Posterior vena cava (tissue), 2 donors: Measurements from ENCODE around the gene NR5A2. TPM values are rescaled to one million over a fixed set of nuclear protein-coding genes. Genes with fewer than 3 reads are reported as not detected.

Experiments used
- DNase-seq: peaks from one replicate; pipeline ENCODE4 v3.0.0-alpha.2; 2020; ENCODE audit warnings: low spot score
- intact Hi-C, 2 donors: fragments of 100-400 bp; cut with DNase I; formaldehyde crosslinking; loops; one replicate each; pipeline versions ENCODE4 v1.14.1 to v1.14.2; 2022 to 2023
- total RNA-seq, 2 donors: library from RNA; stranded (reverse); fragmentation: NEBNext Ultra II Directional; extraction: Animal tissue kit (Norgen Biotek cat#: 25700); gene quantifications; one replicate each; pipeline ENCODE4 v1.2.1, GENCODE V29; 2021
- donor health status: DM: yes; HTN: yes; CAD: no.
- donor health status: DM: yes; HTN: yes; CAD: no.

Gene NR5A2
- total RNA-seq, 2 donors from 2014 or later, result 0.95 to 3.1 TPM

- DNase-seq, result no peak
Observed at GRCh38 chr1:200035397-200035955, 8.0 kb downstream of the NR5A2 start.

DNA sequence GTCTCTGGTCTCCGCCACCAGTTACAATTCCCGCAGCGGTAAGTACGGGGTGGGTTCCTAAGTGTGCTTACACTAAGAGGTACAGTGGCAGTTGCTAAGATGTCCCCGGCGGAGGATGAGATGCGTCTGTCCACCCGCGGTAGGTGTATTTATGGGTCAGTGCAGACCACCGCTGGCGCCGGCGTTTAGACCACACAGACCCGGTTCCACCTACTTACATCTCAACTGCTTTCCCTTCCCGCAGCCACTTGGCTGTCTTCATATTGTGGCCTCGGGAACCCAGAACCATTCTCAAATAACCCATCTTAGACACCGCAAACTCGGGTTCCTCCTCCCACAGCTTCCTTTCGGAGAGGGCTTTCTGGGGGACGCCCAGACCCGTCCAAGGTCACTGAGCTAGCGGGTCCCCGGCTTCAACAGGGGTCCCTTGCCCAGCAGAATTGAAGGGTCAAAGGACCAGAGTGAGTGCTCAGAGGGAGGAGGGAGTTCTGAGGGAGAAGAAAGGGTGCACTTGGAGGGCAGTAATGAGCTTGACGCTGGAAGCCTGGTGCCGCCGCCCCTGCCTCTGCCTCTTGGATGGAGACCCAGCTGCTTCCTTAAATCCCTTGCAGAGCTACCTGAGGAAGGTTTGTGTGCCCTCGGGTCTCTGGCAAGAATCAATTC, 8.6 kb downstream of the NR5A2 start:
- DNase-seq, result no peak
- intact Hi-C loops, result no loop called here

More at GRCh38 chr1:200035397-200035955, 8.0 kb downstream of the NR5A2 start:
- intact Hi-C loops, result no loop called here

- no peak for DNase-seq
- intact Hi-C loops, result no loop called here
Observed at GRCh38 chr1:200036619-200037270, 9.2 kb downstream of the NR5A2 start.

DNA sequence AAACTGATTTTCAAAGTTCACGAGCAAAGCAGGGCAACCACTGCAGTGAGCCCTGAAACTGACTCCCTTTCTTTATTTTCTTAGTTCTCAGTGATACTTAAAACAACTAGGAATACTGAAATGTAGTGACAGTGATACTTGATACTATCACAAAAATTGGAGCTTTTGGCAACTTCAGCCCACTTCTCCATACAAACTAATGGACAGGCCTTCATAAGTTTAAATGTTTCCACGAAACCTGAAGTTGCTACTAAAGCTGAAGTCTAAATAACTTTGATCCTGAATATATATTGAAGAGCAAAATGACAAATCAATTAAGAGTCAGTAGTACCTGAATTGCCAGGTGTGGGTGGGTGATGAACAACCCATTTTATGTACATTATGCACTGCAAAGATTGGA, 10.0 kb downstream of the NR5A2 start:
- no peak for DNase-seq
- intact Hi-C loops, result no loop called here

- intact Hi-C loops, result no loop called here
- no peak for DNase-seq
Observed at GRCh38 chr1:200037904-200038303, 10.4 kb downstream of the NR5A2 start.

DNA sequence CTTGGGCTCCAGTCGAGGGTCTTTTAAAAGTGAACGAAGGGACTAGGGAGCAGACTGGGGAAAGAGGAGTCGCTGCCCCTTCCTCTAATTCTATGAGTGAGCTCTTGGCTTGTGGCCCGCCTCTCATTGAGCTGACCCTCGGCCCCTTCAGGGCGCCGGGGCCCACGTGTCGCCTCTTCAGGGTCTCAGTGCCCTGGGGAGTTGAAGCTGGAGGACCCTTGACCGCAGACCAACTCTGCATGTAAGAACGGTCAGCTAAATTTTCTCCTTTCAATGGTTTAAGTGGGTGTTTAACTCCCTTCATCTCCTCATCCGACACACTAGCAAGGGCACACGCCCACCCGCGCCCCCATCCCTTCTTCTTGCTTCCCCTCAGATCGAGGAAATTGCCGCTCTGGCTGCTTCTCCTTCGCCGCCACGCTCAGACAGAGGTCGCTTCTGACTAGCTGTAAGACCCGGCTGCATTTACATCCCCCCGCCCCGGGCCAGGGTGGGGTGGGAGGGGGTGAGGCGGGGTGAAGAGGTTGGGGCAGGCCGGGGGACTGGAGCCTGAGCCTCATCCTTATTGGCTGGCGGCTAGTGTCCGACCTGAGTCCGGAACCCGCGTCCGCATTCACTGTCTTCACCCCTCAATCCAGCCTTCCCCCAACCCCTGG, 10.9 kb downstream of the NR5A2 start:
- intact Hi-C loops, result no loop called here
- no peak for DNase-seq

- peak; percentile 84 for DNase-seq
Observed at GRCh38 chr1:200038981-200039848, 11.7 kb downstream of the NR5A2 start.

DNA sequence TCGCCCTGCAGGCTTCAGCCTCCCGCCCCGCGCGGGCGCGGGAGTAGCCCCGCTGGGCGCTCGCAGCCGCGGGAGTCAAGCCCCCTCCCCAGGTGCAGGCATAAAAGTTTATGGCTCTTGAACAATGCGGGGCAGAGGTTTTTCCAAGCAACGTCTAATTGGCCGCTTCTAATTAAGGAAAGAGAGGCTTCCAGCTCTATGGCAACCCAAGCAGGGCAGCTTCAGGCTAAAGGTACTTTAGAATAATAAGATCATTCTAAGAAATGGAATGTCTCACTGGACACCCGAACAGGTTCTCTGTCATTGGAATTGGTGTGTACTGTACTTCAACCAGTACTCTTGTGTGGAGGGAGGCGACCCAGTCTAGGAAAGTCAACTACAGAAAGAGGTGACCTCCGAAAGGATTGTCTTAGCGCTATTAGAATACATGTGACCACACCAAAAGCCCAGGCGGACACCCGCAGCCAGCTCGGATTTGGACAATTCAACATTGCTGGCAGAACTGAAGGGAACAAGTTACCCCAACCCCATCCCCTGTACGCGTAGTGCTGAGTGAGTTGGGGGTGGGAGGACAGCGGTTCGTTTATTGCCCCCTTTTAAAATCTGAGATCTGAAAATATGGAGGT, 12.5 kb downstream of the NR5A2 start:
- intact Hi-C loops, result no loop called here
- no peak for DNase-seq

More at GRCh38 chr1:200038981-200039848, 11.7 kb downstream of the NR5A2 start:
- intact Hi-C loops, result no loop called here

- intact Hi-C loops, result no loop called here
Observed at GRCh38 chr1:200040481-200041138, 13.1 kb downstream of the NR5A2 start.

DNA sequence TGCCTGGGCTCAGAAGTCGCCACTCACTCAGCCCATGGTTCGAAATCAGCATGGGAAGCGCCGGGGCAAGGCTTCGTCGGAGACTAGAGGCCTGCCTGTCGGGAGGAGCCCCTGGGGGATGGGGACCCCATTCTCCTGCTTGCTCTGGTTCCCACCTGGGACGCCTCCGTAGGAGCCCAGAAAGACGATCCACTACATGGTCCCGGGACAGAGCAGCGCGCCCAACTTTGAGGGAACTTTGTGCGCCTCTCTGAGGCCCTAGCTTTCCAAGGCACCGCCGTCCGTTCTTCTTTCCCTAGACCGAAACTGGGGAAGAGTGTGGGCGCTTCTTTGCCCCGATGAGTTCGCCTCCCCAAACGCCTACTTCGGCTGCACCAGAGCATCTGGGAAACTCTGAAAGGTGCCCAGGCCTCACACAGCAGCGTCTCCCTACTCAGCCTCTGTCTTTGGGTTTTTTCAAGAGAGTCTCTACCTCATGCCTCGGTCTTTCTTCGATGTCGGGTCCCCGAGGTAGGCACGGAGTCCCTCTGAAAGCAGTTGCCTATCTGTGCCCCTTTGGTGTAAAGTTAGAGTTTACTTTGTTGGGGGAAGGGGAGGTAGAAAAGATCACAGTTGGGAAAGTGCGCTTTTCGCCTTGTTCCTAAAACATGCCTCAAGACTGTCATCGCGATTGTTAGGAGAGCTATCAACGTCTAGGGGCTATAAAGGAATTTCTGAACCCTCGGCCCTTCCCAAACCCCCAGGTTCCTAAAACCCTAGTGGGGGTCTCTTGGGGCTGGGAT, 14.0 kb downstream of the NR5A2 start:
- intact Hi-C loops, result no loop called here
- DNase-seq, result no peak

More at GRCh38 chr1:200040481-200041138, 13.1 kb downstream of the NR5A2 start:
- DNase-seq, result no peak

DNA sequence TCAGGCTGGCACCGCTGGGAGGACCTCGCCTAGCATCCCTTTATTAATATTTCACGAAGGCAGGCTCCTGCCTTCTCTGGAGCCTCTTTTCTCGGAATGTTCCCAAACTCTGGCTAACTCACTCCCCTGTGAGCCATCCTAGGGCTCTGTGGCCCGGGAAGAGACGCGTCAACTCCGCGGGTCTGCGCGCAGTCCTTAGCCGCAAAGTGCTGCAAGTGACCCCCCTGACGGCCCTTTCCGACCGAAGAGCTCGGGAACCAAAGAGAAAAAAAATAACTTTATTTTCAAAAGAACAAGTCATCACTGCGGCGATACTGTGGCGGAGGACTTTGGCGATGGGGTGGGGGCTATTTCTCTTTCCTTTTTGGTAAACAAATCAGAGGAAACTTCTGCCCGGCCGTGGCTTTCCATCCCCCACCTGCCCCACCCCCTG, 14.6 kb downstream of the NR5A2 start:
- DNase-seq, result no peak
- intact Hi-C loops, result no loop called here

- DNase-seq, result no peak
- intact Hi-C loops, result no loop called here
Observed at GRCh38 chr1:200042552-200043335, 15.2 kb downstream of the NR5A2 start.

- DNase-seq, result no peak
- intact Hi-C loops, result no loop called here
Observed at GRCh38 chr1:200043336-200043668, 15.8 kb downstream of the NR5A2 start.

DNA sequence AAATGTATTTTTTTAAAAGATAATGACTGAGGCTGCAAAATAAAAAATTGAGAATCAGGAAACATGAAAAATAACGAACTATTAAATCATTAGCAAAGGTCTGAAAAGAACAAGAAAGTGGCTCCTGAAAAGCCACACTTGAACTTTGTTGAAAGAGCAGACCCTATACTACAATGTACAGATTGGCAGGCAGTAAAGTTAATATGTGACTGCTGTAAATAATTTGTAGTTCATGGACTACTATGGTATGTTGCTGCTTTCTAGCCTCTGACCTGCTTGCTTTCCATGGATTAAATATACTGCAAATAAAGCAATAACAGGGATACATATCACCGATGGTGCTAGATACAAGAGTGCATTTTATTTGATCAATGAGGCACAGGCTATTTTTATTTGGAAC, 18.6 kb downstream of the NR5A2 start:
- intact Hi-C loops, result no loop called here
- no peak for DNase-seq

DNA sequence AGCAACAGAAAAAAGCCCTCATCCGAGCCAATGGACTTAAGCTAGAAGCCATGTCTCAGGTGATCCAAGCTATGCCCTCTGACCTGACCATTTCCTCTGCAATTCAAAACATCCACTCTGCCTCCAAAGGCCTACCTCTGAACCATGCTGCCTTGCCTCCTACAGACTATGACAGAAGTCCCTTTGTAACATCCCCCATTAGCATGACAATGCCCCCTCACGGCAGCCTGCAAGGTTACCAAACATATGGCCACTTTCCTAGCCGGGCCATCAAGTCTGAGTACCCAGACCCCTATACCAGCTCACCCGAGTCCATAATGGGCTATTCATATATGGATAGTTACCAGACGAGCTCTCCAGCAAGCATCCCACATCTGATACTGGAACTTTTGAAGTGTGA, 20.7 kb downstream of the NR5A2 start:
- intact Hi-C loops, result no loop called here
- no peak for DNase-seq

DNA sequence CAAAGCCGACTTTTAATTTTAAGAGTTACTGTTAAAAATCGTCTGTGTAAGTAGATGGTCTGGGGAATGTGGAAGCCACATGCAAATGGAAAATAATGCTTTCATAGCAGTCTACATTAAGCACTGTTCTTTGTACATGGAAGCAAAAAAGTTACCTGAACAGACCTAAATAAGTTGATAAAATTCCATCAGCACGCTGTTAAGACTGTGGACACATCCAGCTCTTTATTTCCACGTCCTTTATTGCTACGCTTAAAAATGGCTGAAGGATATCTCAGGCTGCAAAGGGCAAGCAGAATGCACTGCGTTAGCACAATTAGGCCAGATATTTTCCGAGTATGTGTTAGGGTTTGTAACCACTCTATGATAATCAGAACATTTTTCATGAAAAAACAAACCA, 22.3 kb downstream of the NR5A2 start:
- DNase-seq, result no peak
- intact Hi-C loops, result no loop called here

GRCh38 chr1:200051620-200052019, 24.1 kb downstream of the NR5A2 start:
- DNase-seq, result no peak
- intact Hi-C loops, result no loop called here
